Stromal cell of bone marrow (primary cell): ENCODE data around the gene TRIM15.
"Not testable (repeated sequence)": the region's sequence is repeated elsewhere in the genome, so short reads cannot be mapped to it uniquely, and the experiment has no call there.

ENCODE experiments used
- DNase-seq: peaks from one replicate; pipeline ENCODE4 v3.0.0-alpha.2; 2012; ENCODE audit warnings: low read depth

The TRIM15 gene

GRCh38 chr6:30163090-30163917, at the start of gene TRIM15:
Gene TRIM15 (plus strand): TSS chr6:30163546. CDS start chr6:30163685, 139 bp downstream.
- DNase-seq = no peak

- DNase-seq = no peak
Measured at GRCh38 chr6:30113841-30114240, 49.5 kb upstream of the TRIM15 start.

DNA sequence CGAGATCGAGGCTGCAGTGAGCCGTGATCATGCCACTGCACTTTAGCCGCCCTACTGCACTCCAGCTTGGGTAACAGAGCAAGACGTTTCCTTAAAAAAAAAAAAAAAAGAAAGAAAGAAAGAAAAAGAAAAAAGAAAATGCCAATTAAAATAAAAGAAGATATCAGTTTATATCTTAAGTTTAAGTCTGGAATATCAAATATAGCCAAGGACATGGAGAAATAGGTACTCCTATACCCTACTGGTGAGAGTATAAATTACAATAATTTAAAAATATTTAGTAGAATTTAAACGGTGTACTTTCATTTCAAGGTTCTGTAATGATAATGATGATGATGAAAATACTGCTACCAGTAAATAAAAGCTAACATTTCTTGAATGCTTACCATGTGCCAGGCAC, 46.6 kb upstream of the TRIM15 start:
- no peak for DNase-seq

GRCh38 chr6:30118691-30119090, 44.7 kb upstream of the TRIM15 start:
- not testable (repeated sequence) for DNase-seq

DNA sequence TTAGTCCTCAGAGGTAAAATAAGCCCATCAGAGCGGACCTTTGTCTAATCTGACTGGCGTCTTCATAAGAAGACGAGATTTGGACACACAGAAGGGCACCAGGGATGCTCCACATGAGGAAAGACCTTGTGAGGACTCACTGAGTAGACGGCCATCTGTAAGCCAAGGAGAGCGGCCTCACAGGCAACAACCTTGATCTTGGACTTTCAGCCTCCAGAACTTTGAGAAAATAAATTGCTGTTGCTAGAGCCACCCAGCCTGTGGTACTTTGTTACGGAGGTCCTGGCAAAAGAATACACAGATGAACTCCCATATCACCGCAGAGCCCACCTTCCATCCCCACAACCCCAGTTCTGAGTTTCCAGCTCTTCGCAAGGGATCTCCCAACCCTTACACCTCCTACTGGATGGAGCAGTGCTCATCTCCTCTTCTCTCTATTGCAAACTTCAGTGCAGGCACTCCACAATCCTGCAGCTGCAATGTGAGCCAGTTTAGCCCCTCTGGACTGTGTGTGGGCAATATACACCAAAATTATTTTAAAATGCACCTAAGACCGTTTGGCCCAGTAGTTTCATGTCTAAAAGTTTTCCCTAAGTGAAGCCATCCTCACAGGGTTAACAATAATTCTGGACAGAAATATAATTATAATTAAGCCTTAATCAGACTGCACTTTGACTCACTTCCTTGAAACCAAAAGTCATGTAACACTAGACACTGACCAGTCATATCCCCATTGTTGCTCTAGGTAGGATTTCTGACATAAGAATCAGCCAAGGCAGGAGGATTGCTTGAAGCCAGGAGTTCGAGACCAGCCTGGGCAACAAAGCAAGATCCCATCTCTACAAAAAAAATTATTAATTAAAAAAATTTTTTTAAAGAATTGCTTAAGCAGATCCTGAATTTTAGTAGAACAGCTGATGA, 41.6 kb upstream of the TRIM15 start:
- DNase-seq = no peak

DNA sequence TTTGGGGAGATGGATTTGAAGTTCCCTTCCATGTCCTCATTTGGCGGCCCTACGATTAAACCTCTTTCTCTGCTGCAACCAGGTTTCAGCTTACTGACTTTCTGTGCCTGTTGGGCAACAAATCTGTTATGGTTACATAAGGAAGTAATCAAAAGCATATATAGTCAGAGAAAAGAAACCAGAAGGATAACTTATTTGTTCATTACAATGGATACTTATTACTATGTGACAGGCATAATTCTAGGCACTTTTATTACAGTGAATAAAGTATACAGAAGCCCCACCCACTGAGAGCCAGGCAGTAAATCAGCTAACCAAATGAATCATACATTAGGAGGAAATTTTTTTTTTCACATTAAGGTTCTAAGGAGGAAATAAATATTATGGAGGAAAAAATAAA, 40.8 kb upstream of the TRIM15 start:
- no peak for DNase-seq

- no peak for DNase-seq
Measured at GRCh38 chr6:30127238-30128093, 35.9 kb upstream of the TRIM15 start.

GRCh38 chr6:30129265-30130178, 33.8 kb upstream of the TRIM15 start:
- no peak for DNase-seq

GRCh38 chr6:30130179-30130679, 33.1 kb upstream of the TRIM15 start:
- no peak for DNase-seq

DNA sequence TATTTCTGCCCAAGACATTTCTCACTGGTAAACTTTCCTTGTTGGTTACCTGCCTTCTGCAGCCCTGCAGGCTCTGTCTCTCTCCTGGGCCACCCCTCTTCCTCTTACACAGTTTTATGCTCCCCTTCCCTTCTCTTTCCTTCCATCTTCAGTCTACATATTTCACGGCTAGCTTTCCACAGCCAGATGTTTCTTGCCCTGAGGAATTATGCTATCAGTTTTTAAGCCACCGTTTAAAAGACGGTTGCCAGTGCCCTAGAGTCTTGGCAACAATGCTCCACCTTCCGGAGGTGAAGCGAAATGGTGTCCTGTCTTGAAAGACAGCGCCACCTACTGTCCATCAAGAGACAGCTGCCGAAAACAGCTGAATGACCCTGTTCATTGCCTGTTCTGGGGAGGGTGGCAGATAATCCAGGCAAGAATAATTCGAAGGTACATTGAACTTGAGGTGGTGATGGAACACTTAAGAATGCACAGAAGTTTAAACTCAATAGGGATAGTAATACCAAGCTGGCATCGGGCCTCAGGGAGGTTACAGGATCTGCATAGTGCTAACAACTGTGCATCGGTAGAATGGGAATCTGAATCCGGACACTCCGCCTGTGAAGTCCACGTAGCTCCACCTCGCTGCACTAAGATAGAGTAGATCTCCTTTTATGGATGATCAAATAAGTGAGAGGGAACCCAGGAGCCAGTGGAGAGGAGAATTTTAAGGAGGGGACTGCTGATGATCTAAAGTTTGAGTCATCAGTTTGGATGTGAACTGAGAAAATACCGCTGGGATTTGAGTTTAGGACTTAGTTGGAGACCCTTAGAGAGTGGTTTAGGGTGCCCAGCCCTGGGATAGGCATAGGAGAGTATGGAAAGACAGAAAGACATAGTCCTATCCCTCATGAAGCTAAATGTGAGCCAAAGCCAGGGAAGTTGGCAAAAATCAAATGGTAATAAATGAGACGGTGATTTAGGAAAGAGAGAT, 32.2 kb upstream of the TRIM15 start:
- DNase-seq = peak; percentile 76

- DNase-seq = no peak
Measured at GRCh38 chr6:30131947-30132497, 31.3 kb upstream of the TRIM15 start.

GRCh38 chr6:30135147-30135546, 28.2 kb upstream of the TRIM15 start:
- no peak for DNase-seq

DNA sequence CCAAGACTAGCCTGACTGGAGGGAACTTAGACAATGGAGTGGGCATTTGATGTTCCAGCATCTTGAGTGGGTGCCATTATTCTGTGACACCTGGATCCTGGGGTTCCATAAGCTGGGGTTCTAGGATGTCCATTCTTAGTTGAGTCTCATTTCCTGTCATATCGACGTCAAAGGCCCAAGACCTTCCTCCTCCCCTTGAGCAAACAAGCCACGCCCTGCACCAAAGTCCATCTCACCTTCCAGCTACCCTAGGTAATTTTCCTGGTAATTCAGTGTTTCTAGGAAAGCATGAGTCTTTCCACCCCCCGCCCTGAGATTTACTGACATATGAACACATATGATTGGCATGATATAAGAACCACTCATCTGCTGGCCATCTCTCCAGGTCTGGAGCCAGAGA, 27.6 kb upstream of the TRIM15 start, which contains the start of gene TRIM40:
Gene TRIM40 (plus strand): TSS at position 384 of the 400 bp plus-strand sequence. CDS start 897 bp downstream, outside the sequence.
- no peak for DNase-seq

GRCh38 chr6:30136570-30137286, 26.6 kb upstream of the TRIM15 start:
- no peak for DNase-seq

- DNase-seq = not testable (repeated sequence)
Measured at GRCh38 chr6:30140240-30140639, 23.1 kb upstream of the TRIM15 start.

- no peak for DNase-seq
Measured at GRCh38 chr6:30142665-30143064, 20.7 kb upstream of the TRIM15 start.

GRCh38 chr6:30143780-30144179, 19.6 kb upstream of the TRIM15 start:
- DNase-seq = no peak

DNA sequence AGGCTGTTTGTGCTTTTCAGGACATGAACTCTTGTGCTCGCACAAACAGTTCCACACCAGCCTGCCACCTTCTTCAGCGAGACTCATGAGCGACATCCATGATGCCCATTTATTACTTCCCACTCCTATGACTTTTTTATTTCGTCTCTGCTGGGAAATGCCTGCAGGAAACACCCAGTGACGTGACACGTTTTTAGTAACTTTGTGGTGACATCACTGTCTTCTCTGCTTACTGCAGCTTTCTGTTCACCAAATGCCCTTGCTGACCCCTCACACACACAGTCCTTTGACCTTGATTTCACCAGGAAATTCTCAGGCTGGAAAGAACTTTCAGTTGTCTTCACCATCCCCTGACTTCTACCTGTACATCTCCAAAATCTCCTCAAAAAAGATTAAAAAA, 18.5 kb upstream of the TRIM15 start:
- DNase-seq = no peak
